Fibroblast of upper back skin (primary cell): ENCODE results near the gene PLXDC2.
"Not testable (repeated sequence)": the region's sequence is repeated elsewhere in the genome, so short reads cannot be mapped to it uniquely, and the experiment has no call there.

Experiments used
- DNase-seq: peaks from one replicate; pipeline ENCODE4 v3.0.0-alpha.2; 2013

Gene PLXDC2

GRCh38 chr10:20133669-20134189, 317.5 kb downstream of the PLXDC2 start:
- no peak for DNase-seq

GRCh38 chr10:20142311-20142710, 326.1 kb downstream of the PLXDC2 start:
- DNase-seq: no peak

- no peak for DNase-seq
Measured at GRCh38 chr10:20144268-20144667, 328.0 kb downstream of the PLXDC2 start.

GRCh38 chr10:20146004-20146403, 329.8 kb downstream of the PLXDC2 start:
- no peak for DNase-seq

- DNase-seq: peak; percentile 11
Measured at GRCh38 chr10:20147684-20148083, 331.5 kb downstream of the PLXDC2 start.

DNA sequence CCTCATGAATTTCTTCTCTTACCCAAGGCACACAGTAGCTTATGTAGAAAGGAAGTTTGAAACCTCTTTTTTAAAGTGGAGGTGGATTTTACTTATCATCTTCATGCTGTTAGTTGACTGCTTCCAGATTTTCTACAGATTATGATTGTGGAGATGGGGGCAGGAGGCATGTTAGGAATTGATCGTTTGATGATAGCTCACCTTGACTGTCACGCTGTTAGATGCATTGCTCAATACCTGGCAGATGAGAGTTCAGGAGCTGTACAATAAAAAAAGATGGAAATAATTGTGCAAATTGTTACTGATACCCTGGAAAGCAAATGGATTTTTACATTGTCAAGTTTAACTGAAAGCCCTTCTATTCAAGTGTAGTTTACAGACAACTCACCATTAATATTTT, 340.3 kb downstream of the PLXDC2 start:
- no peak for DNase-seq

- no peak for DNase-seq
Measured at GRCh38 chr10:20157314-20157713, 341.1 kb downstream of the PLXDC2 start.

DNA sequence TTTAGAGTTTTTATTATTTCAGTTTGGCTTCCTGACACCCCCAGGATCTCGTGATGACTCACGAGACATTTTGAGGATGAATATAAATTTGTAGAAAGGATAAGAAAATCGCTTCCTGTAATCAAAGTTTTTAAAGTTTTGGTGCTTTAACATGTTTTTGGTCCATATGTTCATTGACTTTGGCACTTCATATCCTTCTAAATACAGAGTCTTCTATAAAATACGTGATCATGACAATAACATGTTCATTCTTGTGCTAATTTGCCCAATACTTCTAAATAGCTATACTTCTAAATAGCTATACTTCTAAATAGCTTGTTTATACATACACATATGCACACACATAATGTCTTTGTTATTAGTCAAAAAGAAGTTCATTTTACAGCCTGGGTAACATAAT, 341.9 kb downstream of the PLXDC2 start:
- DNase-seq: no peak

- DNase-seq: no peak
Measured at GRCh38 chr10:20162123-20162522, 345.9 kb downstream of the PLXDC2 start.

- no peak for DNase-seq
Measured at GRCh38 chr10:20166096-20166675, 350.0 kb downstream of the PLXDC2 start.

DNA sequence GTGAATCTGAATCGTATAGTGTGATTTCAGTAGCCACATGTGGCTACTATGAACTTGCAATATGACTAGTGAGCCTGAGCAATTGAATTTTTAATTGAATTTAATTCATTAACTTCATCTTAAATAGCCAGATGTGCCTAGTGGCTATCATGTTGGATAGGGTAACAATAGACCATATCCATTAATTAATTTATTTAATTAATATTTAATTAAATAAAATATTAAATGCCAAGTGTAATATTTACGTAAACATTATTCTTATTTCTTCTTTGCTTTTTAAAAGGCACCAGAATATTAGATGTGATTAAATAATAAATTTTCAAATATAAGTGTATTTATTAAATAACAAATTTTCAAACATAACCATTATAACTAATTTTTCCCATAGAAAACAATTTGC, 354.4 kb downstream of the PLXDC2 start:
- DNase-seq: no peak

DNA sequence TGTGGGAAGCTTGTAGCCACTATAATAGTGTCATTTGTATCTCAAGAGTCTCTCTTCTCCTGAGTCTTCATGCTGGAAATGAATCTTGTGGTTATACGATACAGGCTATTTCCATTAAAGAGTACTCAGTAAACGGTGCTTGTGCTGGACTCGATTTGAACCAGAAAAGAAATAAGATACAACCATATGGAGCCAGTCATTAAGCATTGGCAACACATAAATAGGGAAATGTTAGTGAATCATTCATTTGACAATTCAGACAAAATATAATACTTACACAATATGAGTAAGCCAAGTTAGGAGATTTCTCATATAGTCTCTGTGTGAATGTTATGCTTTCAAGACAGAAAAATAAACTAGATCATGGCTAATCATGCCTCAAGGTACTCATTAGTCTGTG, 356.8 kb downstream of the PLXDC2 start:
- peak; percentile 12 for DNase-seq

- DNase-seq: no peak
Measured at GRCh38 chr10:20175719-20176118, 359.5 kb downstream of the PLXDC2 start.

- DNase-seq: no peak
Measured at GRCh38 chr10:20180766-20181165, 364.5 kb downstream of the PLXDC2 start.

DNA sequence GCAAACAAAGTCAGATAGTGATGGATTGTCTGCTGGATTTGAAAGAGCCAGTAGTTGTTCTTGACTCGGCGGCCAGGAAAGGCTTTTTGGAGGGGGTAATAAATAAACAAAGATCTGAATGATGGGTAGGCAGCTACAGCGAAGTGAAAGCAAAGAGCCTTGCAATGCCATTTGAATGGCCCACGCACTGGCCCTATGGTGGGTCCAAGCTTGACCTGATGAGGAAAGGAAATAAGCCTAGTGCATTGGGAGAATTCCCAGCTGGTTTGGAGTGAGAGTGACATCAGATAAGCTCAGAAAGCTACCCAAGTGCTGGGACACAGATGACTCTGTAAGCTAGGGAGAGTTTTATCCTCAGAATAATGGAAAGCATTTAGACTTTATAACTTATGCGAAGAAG, 365.2 kb downstream of the PLXDC2 start:
- DNase-seq: no peak

GRCh38 chr10:20185116-20185515, 368.9 kb downstream of the PLXDC2 start:
- peak; percentile 29 for DNase-seq

GRCh38 chr10:20191392-20191791, 375.2 kb downstream of the PLXDC2 start:
- DNase-seq: not testable (repeated sequence)

GRCh38 chr10:20195076-20195475, 378.8 kb downstream of the PLXDC2 start:
- DNase-seq: no peak

GRCh38 chr10:20200758-20201157, 384.5 kb downstream of the PLXDC2 start:
- no peak for DNase-seq

DNA sequence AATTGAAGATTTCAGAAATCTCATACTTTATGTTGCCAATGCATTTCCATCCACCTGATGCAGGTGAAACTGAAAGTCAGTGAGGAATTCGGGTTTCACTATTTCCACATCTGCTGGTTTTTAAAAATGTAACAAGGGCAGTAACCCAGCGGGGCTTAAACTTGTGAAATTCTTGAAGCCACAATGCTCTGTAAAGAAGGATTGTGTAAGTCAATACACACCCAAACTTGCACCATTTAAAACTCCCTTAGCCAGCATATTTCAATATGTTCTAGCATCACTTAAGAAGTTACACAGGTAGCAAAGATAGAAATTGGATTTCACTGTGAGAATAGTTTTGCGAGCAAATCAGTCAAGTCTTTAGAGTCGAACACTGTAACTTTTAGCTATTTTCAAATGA, 386.1 kb downstream of the PLXDC2 start:
- DNase-seq: no peak

GRCh38 chr10:20207653-20208052, 391.4 kb downstream of the PLXDC2 start:
- DNase-seq: peak; percentile 7

GRCh38 chr10:20209098-20209497, 392.9 kb downstream of the PLXDC2 start:
- not testable (repeated sequence) for DNase-seq

GRCh38 chr10:20215547-20216152, 399.4 kb downstream of the PLXDC2 start:
- DNase-seq: no peak

- no peak for DNase-seq
Measured at GRCh38 chr10:20221356-20221755, 405.1 kb downstream of the PLXDC2 start.

DNA sequence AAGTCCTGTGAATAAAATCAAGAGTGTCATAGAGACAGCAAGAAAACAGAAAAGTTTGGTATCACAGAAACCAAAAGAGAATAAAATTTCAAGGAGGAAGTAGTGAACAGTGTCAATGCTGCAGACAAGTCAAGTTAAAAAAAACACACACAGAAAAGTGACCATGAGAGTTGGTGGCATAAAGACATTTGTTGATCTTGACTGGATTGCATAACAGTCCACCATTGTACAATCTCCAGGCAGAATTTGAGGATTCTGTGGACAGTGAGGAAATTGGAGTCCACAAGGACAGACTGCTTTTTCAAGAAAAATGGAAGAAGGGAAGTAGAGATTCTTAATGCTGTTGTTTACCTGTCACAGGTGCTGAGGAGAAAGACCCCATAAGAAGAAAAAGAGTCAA, 412.5 kb downstream of the PLXDC2 start:
- no peak for DNase-seq
